Stimulated activated CD4-positive, alpha-beta T cell treated with anti-CD3 and anti-CD28 coated beads, Interleukin-12 subunit alpha, Interleukin-12 subunit beta, amount 100 ng/mL, for 48 hours (primary cell): Measurements from ENCODE around the gene UPF1.

Experiments used
- DNase-seq, 3 donors: peaks; one replicate each; pipeline ENCODE4 v3.0.0-alpha.2; 2020; ENCODE audit warnings: low read depth in 2 of 3, low spot score in 1 of 3

Gene UPF1

GRCh38 chr19:18855647-18856384, 24.1 kb downstream of the UPF1 start:
- DNase-seq, result no peak

- no peak for DNase-seq
Measured at GRCh38 chr19:18856385-18857126, 24.8 kb downstream of the UPF1 start.

- no peak for DNase-seq
Measured at GRCh38 chr19:18857223-18857622, 25.5 kb downstream of the UPF1 start.

- DNase-seq, result no peak
Measured at GRCh38 chr19:18858906-18859646, 27.3 kb downstream of the UPF1 start.

- no peak for DNase-seq
Measured at GRCh38 chr19:18859676-18860301, 28.0 kb downstream of the UPF1 start.

GRCh38 chr19:18860302-18860700, 28.5 kb downstream of the UPF1 start:
- DNase-seq, result no peak

- DNase-seq, result no peak
Measured at GRCh38 chr19:18860725-18861124, 29.0 kb downstream of the UPF1 start.

GRCh38 chr19:18861235-18861634, 29.5 kb downstream of the UPF1 start:
- no peak for DNase-seq

- no peak for DNase-seq
Measured at GRCh38 chr19:18861917-18862316, 30.2 kb downstream of the UPF1 start.

GRCh38 chr19:18862976-18863842, 31.4 kb downstream of the UPF1 start:
- DNase-seq, result no peak

GRCh38 chr19:18863843-18864362, 32.1 kb downstream of the UPF1 start:
- no peak for DNase-seq

- DNase-seq, result no peak
Measured at GRCh38 chr19:18865106-18865972, 33.6 kb downstream of the UPF1 start.

GRCh38 chr19:18865973-18866799, 34.4 kb downstream of the UPF1 start:
- DNase-seq, result peak; percentile 24 to 53 (median 49)

GRCh38 chr19:18866800-18867123, 35.0 kb downstream of the UPF1 start:
- DNase-seq, result no peak

- DNase-seq, result no peak
Measured at GRCh38 chr19:18867199-18867598, 35.4 kb downstream of the UPF1 start.

GRCh38 chr19:18867751-18868150, 36.0 kb downstream of the UPF1 start:
- no peak for DNase-seq

- no peak for DNase-seq
Measured at GRCh38 chr19:18868380-18869022, 36.7 kb downstream of the UPF1 start.

- no peak for DNase-seq
Measured at GRCh38 chr19:18869023-18869618, 37.4 kb downstream of the UPF1 start.
